ENCODE results near the gene OMP.

Gene OMP

GRCh38 chr11:77143405-77144020 is 40.9 kb downstream of the OMP start:
- DNase-seq, result no peak

GRCh38 chr11:77144196-77144856 is 41.7 kb downstream of the OMP start:
- no peak for DNase-seq

GRCh38 chr11:77144857-77145428 is 42.3 kb downstream of the OMP start:
- no peak for DNase-seq

DNA sequence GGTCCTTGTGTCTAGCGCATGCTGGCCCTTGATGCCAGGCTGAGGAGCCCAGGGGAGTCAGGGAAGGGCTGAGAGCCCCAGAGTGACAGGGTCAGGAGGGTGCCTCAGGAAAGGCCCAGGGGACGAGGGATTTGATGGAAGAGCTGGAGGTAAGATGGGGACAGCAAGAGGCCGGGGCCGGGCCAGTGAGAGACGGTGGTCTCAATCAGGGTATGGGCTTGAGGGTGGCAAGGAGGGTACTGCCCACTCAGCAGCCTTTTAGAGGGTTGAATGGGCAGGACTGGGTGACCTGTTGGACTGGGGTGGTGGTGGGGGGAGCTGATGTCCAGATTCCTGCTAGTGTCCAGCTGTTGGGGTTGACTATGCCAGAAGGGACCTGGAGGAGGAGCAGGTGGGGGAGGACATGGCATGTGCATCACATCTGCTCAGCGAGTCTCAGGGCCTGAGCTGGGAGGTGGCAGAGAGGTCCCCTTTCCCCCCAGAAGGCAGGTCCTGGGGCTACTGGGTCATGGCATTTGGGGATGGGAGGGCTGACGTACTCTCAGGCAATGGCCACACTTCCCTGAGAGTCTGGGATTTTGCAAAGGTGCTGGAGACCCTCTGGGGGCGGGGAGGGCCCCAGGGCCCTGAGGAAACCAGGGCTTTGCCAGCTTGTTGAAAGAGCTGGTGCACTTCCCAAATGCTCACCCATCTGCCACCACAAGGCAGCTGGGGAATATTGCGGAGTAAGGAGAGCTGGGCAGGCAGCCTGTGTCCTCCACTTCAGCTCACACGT is 43.8 kb downstream of the OMP start:
- DNase-seq, result no peak

GRCh38 chr11:77147036-77147315 is 44.3 kb downstream of the OMP start:
- DNase-seq, result no peak

DNA sequence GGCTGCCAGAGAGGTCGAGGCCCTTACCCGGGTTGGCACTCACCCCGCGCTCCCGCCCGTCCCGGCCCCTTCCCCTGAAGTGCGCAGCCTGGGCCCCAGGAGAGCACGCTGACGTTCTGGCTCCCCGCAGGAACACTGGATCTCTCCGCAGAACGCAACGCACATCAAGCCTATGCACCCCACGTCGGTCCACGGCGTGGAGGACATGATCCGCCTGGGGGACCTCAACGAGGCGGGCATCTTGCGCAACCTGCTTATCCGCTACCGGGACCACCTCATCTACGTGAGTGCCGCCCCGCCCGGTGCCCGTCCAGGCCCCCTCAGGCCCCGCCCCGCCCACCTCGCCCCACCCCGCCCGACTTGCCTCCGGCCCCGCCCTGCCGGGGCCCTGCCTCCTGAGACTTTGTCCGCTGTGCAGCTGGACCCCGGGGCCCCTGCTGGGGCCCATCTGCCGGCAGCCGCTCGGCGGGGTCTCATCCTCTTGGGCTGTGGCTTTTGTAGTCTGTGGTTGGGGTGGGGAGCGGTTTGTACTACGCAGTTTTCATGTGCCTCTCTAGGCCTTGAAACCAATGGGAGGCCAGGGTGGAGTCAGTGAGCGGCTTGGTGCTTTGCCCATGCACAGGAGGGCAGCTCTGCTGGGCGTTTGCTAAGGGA is 45.2 kb downstream of the OMP start:
- no peak for DNase-seq

GRCh38 chr11:77148963-77149715 is 46.5 kb downstream of the OMP start:
- no peak for DNase-seq

DNA sequence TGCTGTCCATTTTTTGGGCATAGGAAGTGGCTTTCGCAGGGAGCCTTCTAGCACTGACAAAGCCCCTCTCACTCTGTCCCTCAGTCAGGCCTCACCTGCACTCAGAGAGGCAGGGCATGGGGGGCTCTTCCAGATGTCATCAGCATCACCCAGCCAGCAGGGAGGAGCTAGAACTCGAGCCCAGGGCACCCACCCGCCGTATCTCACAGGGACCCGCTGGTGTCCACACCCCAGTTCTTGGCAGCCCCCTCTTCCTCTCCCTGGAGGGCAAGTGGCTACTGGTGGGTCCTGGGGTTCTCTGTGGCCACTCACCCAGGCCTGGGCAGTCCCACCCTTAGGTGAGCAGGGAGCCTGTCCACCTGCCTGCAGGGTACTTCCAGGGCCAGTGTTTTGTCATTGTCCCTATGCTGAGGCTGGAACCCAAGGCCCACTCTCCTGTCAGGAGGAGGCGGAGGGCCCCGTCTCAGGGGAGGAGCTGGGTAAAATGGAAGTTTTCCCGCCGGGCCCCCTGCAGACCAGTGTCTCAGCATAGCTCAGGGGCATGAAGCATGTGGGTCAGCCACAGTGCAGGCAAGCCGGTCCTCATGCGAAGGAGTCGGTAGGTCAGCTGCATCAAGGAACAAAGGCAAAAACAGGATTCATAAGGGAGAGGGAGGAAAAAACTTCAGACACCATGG is 47.2 kb downstream of the OMP start:
- no peak for DNase-seq

GRCh38 chr11:77150836-77151235 is 48.2 kb downstream of the OMP start:
- DNase-seq, result no peak

DNA sequence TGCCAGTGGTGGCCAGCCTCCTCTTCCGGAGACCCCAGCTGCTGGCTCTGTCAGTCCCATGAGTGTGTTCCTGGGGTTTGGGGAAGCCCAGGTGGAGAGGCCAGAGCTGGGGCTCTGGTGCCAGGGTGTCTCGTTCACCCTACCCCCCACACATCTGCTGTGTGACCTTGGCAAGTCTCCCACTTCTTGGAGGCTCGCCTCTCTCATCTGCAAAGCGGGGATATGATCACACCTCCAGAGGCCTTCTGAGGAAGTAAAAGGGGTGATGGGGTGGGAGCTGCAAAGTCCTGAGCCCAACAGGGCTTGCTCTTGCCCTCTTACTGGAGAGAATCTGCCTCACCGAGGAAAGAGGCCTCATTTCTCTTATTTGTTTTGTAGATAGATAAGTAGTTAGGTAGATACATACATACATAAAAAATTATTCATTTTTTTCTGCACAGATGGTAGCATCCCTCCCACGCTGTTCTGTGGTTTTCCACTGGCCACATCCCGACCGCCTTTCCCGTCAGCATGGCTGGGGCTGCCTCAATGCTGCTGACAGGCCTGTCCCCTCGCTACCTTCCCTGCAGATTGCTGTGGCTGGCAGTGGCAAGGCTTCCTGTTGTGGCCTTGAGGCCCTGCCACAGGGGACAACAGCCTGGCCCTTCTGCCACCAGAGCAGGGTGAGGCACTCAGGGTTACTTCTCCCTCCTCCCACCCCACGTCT is 49.3 kb downstream of the OMP start:
- no peak for DNase-seq

- DNase-seq, result no peak
Measured at GRCh38 chr11:77152846-77153245, 50.2 kb downstream of the OMP start.

Measured in midbrain (tissue), 1 donor.